MCF 10A (cell line): ENCODE data around the gene DBX2. TPM values are rescaled to one million over a fixed set of nuclear protein-coding genes. Genes with fewer than 3 reads are reported as not detected.
"Not testable (repeated sequence)": the region's sequence is repeated elsewhere in the genome, so short reads cannot be mapped to it uniquely, and the experiment has no call there.

Source experiments
- BruUV-seq: library from RNA; stranded (reverse); fragments of 400-500 nt; replicated peaks from 2 replicates; lab custom pipeline; 2021; lab: Mats Ljungman, UMichigan
- CTCF ChIA-PET: fragments of 300-600 bp; sonication (Branson Sonifier 250); formaldehyde crosslinking; extraction: SDS; loops from one replicate; lab custom pipeline; 2021; ENCODE audit warnings: antibody characterized with exemption, inconsistent platforms; lab: Yijun Ruan, JAX
- POLR2A ChIA-PET: fragments of 300-600, 350-650 bp; sonication (Branson Sonifier 250); formaldehyde crosslinking; extraction: SDS; loops from one replicate; lab custom pipeline; 2020; ENCODE audit warnings: antibody characterized with exemption, inconsistent platforms; lab: Yijun Ruan, JAX
- DNase-seq: peaks from one replicate; pipeline ENCODE4 v3.0.0-alpha.2; 2018; ENCODE audit not compliant: unreplicated experiment
- H3K27ac Mint-ChIP-seq: one replicate; pipeline ENCODE4 v1.8.0; 2022; ENCODE audit warnings: mild to moderate bottlenecking, low read depth, mixed read lengths; ENCODE audit not compliant: unreplicated experiment
- H3K27me3 Mint-ChIP-seq: one replicate; pipeline ENCODE4 v1.8.0; 2022; ENCODE audit warnings: mixed read lengths; ENCODE audit not compliant: insufficient read depth, unreplicated experiment
- H3K36me3 Mint-ChIP-seq: one replicate; pipeline ENCODE4 v1.8.0; 2022; ENCODE audit warnings: mild to moderate bottlenecking, moderate library complexity, mixed read lengths; ENCODE audit not compliant: insufficient read depth, unreplicated experiment
- H3K4me1 Mint-ChIP-seq: one replicate; pipeline ENCODE4 v1.8.0; 2022; ENCODE audit warnings: mixed read lengths; ENCODE audit not compliant: insufficient read depth, unreplicated experiment
- H3K4me3 Mint-ChIP-seq: one replicate; pipeline ENCODE4 v1.8.0; 2022; ENCODE audit warnings: mild to moderate bottlenecking, moderate library complexity, mixed read lengths; ENCODE audit not compliant: unreplicated experiment
- H3K9me3 Mint-ChIP-seq: one replicate; pipeline ENCODE4 v1.8.0; 2022; ENCODE audit warnings: mixed read lengths; ENCODE audit not compliant: unreplicated experiment
- CTCF ChIP-seq: fragments of 200-600 bp; IDR thresholded peaks from one replicate; pipeline ENCODE4 v1.8.0; 2022; ENCODE audit warnings: antibody characterized with exemption, mild to moderate bottlenecking; ENCODE audit not compliant: unreplicated experiment
- intact Hi-C: fragments of 100-400 bp; cut with micrococcal nuclease; formaldehyde crosslinking; loops from 2 replicates; pipeline ENCODE4 v1.14.1; 2022
- total RNA-seq: library from RNA; stranded (reverse); gene quantifications from 2 replicates; pipeline ENCODE4 v1.2.3, GENCODE V29; 2022

DBX2 gene
- total RNA-seq, 1 experiment from 2014 or later, result not detected

- no peaks in the 10 kb centered on the region for H3K9me3 Mint-ChIP-seq
- POLR2A ChIA-PET, result no interaction called here
- no peaks in the 10 kb centered on the region for H3K36me3 Mint-ChIP-seq
- no peak for TF ChIP-seq CTCF
- no peak overlapping the region for H3K4me3 Mint-ChIP-seq
- peaks cover 45% of the 10 kb centered on the region for H3K27me3 Mint-ChIP-seq
- CTCF ChIA-PET, result no interaction called here
- no peak overlapping the region for H3K27ac Mint-ChIP-seq
- no peak for DNase-seq
- intact Hi-C loops, result no loop called here
- no peaks in the 10 kb centered on the region for H3K4me1 Mint-ChIP-seq
- BruUV-seq, result no TSS peak
These were observed 57.7 kb downstream of the DBX2 start for GRCh38 chr12:44993161-44993560.

GRCh38 chr12:44984863-44985262 lies 66.0 kb downstream of the DBX2 start:
- intact Hi-C loops, H3K9me3 Mint-ChIP-seq, DNase-seq, CTCF ChIA-PET, H3K27ac Mint-ChIP-seq, H3K36me3 Mint-ChIP-seq, H3K4me1 Mint-ChIP-seq, POLR2A ChIA-PET, H3K4me3 Mint-ChIP-seq, BruUV-seq: not testable (repeated sequence)
- H3K27me3 Mint-ChIP-seq, result peaks cover 81% of the 10 kb centered on the region

GRCh38 chr12:44979918-44980317 lies 71.0 kb downstream of the DBX2 start:
- ChIA-PET CTCF (no interaction called here), POLR2A (no interaction called here)
- H3K9me3 Mint-ChIP-seq, result no peaks in the 10 kb centered on the region
- DNase-seq, result no peak
- no peak overlapping the region for H3K27ac Mint-ChIP-seq
- intact Hi-C loops, result no loop called here
- peaks cover 91% of the 10 kb centered on the region for H3K27me3 Mint-ChIP-seq
- no peak for TF ChIP-seq CTCF
- H3K36me3 Mint-ChIP-seq, result peaks cover 6% of the 10 kb centered on the region
- no peaks in the 10 kb centered on the region for H3K4me1 Mint-ChIP-seq
- no TSS peak for BruUV-seq
- no peak overlapping the region for H3K4me3 Mint-ChIP-seq

- CTCF ChIA-PET, result interaction anchor here (0.6 kb wide), 1 partner anchor 144 kb away, joined by 3 read pairs; no protein-coding TSS in a partner anchor
- no peak overlapping the region for H3K4me3 Mint-ChIP-seq
- POLR2A ChIA-PET, result no interaction called here
- H3K4me1 Mint-ChIP-seq, result no peaks in the 10 kb centered on the region
- no peaks in the 10 kb centered on the region for H3K9me3 Mint-ChIP-seq
- no peak for DNase-seq
- BruUV-seq, result no TSS peak
- H3K27me3 Mint-ChIP-seq, result peaks cover 90% of the 10 kb centered on the region
- intact Hi-C loops, result no loop called here
- H3K36me3 Mint-ChIP-seq, result peaks cover 6% of the 10 kb centered on the region
- H3K27ac Mint-ChIP-seq, result no peak overlapping the region
- no peak for TF ChIP-seq CTCF
These were observed 74.7 kb downstream of the DBX2 start for GRCh38 chr12:44976246-44976645.
